T1000 (cell line): ENCODE data around the gene ACTR3.

Experiments
- DNase-seq: peaks from one replicate; lab custom pipeline; 2025; ENCODE audit warnings: mixed read lengths; lab: John Stamatoyannopoulos, UW

The ACTR3 gene

GRCh38 chr2:113876503-113877387, 13.1 kb upstream of the ACTR3 start:
- no peak for DNase-seq

DNA sequence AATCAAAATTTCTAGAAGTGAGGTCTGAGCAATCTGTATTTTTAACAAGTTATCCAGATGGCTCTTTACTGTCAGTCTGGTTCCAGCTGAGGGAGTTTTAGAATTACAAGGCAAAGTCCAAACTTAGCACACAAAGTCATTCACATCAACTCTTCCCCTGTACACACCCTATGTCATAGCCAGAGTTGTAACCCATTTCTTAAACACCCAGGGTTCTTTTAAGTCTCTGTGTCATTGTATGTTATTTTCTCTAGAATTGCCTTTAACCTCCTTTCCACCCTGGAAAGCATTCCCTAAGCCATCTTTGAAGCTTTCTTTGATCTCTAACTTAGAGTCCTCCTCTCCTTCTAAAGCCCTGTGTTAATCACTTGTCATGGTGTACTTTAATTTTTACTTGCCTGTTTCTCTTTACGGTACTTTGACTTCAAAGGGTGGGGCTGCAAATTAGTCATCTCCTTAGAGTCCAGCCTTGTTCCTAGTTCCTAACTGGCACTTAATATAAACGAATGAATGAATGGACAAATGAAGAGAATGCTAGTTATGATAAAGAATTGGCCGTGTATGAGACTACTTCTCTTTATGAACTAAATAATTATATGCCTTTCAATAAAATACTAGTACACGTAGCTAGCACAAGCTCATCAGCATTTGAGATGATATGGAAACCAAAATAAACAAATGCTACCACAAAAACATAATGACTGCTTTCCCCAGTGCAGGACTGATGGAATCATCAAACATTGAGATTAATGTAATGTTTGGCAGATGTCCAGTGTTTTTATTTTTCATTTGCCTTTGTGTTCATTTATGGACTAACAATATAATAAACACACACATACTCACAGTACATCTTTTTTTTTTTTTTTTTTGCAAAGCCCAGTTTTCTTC, 11.9 kb upstream of the ACTR3 start:
- no peak for DNase-seq

GRCh38 chr2:113878743-113879142, 11.1 kb upstream of the ACTR3 start:
- DNase-seq: no peak

- no peak for DNase-seq
Measured at GRCh38 chr2:113879457-113879856, 10.4 kb upstream of the ACTR3 start.

DNA sequence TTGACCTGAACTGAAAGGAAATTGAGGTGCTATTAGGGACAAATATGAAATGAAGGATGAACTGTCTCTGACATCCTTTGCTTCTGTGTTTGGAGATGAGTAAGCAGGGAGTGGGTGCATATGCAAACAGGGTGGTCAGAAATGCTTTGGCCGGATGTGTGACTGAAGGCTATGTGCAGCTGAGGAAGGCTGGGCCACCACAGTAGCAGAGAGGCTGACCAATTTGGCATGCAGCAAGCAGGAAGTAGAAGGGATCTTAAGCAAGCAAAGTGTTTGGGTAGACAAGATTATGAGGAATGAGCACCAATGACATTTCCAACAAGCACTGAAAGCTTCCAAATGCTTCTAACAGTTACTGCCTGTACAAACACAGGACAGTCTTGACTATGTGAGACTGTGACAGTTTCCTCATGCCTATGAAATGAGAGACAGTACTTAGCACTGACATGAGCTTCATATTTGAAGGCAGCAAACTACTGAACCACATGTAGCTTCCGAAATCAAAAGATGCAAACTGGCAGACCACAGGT, 3.3 kb upstream of the ACTR3 start:
- DNase-seq: no peak

- DNase-seq: no peak
Measured at GRCh38 chr2:113887009-113887792, 2.7 kb upstream of the ACTR3 start.

DNA sequence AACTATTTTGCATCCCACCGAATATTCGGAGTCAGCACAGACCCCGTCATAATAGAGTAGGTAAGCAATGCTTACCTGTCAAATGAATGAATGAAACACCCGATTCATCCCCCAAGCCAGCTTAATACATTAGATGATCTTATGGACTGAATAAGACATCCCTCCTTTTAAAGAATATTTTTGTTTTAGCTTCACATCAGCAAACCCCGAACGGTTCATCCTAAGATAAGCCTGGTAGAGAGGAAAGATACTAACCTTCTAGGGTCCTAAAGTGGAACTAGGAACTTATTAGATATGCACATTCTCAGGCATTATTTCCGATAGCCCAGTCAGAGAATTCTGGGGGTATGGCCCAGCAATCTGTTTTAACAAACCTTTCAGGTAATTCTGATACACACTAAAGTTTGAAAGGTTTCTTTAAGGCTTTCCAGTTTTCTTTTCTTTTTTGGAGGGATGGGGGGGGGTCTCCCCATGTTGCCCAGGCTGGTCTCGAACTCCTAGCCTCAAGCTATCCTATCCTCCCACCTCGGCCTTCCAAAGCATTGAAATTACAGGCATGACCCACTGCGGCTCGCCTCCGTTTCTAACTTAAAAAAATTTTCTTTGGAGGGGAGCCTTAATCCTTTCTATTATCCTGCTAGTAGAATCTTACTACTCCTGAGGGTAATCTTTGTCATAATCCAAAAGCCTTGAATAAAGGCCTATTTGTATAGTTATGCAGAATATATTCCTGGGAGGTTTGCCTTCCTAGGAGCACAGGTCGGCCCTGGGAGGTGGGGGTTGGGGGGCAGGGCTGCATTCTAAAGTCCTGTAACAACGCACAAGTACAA, 1.0 kb upstream of the ACTR3 start:
- DNase-seq: no peak

- DNase-seq: no peak
Measured at GRCh38 chr2:113890253-113891235, 655 bp downstream of the ACTR3 start.

- no peak for DNase-seq
Measured at GRCh38 chr2:113891265-113891959, 1.5 kb downstream of the ACTR3 start.

DNA sequence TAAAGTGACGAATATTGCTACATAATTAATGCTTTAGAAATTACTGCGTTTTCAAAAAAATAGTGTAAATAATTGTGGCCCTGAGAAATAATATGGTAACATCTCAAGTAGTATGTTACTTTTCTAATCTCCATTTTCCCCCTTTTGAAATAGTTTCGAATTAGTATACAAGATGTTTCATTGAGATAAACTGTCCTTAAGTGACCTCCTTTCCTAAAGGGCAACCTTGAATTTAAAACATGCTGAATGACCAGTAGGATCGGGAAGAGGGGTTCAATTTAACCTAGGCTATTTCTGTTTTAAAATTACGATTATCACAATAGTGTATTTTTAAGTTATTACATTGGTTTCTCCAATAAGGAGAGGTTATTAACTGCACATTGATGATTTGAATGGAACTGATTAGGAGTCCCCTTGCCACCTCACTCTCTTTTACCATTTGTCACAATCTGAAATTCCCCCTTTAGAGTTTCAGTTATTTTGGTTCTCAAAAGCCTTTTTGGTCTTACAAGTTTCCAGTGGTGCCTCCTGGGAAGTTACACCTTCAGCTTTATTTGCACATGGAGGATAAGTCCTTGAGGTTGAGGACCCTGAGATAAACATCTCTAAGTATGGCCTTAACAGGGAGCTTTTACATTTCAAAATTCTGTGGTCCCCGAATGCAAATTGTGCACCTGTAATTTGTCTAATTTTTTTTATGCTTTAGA, 2.3 kb downstream of the ACTR3 start:
- no peak for DNase-seq

DNA sequence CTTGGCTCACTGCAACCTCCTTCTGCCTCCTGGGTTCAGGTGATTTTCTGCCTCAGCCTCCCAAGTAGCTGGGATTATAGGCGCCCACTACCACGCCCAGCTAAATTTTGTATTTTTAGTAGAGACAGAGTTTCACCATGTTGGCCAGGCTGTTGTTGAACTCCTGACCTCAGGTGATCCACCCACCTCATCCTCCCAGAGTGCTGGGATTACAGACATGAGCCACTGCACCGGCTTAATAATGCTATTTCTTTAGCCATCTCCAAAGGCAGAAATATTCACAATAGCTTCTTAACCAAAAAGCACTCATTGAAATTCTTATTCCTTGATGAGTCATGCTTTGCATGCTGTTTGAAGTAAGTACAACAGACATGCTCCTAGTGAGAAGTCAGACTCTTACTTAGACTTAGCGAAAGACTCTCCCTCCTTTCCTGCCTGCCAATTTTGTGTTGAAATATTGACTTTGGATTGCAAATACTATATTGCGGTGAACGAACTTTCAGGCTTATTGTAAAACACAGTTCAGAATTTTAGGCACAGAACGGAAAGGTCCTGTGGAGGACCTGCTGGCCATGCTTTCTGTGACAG, 4.4 kb downstream of the ACTR3 start:
- no peak for DNase-seq

DNA sequence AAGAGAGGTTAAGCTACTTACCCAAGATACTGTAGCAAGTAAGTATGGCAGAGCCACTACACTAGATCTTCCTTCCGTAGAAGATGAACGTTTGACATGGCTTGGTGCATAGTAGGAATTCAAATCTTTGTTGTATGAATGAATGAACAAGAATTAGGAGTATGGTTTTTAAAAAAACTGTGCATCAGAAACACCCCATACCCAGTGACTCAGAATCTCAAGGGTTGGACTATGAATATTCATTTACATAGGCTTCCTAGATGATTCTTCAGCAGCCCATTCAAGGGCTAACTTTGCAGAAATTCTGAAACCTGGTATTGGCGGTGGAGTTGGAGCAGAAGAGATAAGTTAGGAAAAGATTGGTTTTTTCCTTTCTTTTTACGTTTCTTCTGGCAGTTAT, 5.4 kb downstream of the ACTR3 start:
- DNase-seq: no peak

DNA sequence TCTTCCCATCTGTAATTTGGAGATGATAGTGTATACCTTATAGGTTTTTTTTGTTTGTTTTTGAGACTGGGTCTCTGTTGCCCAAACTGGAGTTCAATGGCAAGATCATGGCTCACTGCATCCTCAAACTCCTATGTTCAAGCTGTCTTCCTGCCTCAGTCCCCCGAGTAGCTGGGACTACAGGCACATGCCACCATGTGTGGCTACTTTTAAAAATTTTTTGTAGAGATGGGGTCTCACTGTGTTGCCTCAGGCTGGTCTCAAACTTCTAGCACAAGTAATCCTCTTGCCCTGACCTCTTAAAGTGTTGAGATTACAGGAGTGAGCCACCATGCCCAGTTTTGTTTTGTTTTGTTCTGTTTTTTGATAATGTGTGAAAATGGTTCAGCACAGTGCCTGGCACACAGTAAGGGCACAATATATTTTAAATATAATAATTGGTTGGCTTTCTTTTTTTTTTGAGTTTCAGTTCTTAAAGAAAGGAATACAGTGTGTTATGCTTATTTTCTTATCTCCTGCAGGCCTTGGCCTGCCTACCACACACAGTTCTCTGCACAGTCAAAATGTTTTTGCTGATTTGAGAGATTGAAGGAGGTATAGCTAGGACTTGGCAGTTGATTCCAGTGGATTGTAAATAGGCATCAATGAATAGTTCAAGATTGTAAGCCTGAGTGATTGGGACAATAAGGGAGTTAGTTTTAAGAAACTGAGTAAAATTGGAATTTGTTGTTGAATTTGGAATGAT, 6.1 kb downstream of the ACTR3 start:
- DNase-seq: no peak

- no peak for DNase-seq
Measured at GRCh38 chr2:113896791-113897190, 6.9 kb downstream of the ACTR3 start.

DNA sequence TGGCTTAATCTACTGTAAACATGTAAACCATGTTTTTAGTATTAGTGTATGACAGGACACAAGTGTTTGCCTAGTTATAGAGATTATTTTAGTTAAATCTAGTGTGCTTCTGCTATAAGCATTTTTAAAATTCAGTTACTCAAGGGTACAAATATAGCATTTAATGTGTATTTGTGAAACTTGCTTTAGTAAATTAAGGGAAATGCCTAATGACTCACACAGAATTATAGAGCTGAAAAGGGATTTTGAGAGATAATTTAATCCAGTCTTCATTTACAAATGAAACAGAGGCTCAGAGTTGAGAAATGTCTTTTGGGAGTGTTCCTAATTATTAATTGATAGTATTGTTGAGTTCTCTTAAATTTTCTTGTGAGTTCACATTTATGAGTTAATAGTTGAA, 8.2 kb downstream of the ACTR3 start:
- no peak for DNase-seq

DNA sequence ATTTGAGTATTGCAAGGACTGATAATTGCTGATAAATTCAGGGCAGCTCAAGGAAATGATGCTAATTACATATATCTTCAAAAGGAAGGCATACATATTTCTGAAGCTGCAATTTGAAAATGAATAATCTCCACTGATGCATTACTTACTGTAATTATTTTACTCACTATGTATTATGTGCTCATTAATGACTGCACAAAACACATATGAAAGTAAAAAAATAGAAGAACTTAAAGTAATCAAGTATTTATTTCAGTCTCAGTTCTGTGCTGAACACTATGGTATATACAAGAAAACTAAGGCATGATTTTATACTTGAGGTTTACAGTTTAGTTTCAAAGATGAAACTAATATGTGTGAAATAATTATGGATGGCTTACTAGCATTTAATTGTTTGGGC, 9.3 kb downstream of the ACTR3 start:
- DNase-seq: no peak

GRCh38 chr2:113901943-113902342, 12.1 kb downstream of the ACTR3 start:
- DNase-seq: no peak
